Activated naive CD8-positive, alpha-beta T cell treated with anti-CD3 and anti-CD28 coated beads, Interleukin-2, amount 50 U/mL, for 24 hours (primary cell): Measurements from ENCODE around the gene SLC2A4.

Experiments used
- ATAC-seq: fragments of 150-1000 bp; cut with Tn5 transposase; one replicate; pipeline ENCODE4 v1.10.0; 2021
- DNase-seq: peaks from one replicate; pipeline ENCODE4 v3.0.0; 2021
- H3K27ac Mint-ChIP-seq: one replicate; pipeline ENCODE4 v1.8.0; 2021; ENCODE audit warnings: mild to moderate bottlenecking, mixed read lengths
- H3K27me3 Mint-ChIP-seq: one replicate; pipeline ENCODE4 v1.8.0; 2021; ENCODE audit warnings: mixed read lengths
- H3K36me3 Mint-ChIP-seq: one replicate; pipeline ENCODE4 v1.8.0; 2021; ENCODE audit warnings: low read depth, mixed read lengths
- H3K4me1 Mint-ChIP-seq: one replicate; pipeline ENCODE4 v1.8.0; 2021; ENCODE audit warnings: mixed read lengths
- H3K4me3 Mint-ChIP-seq: one replicate; pipeline ENCODE4 v1.8.0; 2021; ENCODE audit warnings: mild to moderate bottlenecking, moderate library complexity, mixed read lengths
- H3K9me3 Mint-ChIP-seq: one replicate; pipeline ENCODE4 v1.8.0; 2021; ENCODE audit warnings: mixed read lengths

SLC2A4 gene

GRCh38 chr17:7253082-7253481 lies 28.4 kb upstream of the SLC2A4 start:
- DNase-seq (no peak), ATAC-seq (no peak)
- Mint-ChIP-seq H3K4me3 (peak overlapping the region; percentile 99), H3K9me3 (no peaks in the 10 kb centered on the region), H3K4me1 (peaks cover 51% of the 10 kb centered on the region), H3K27ac (peak overlapping the region; percentile 98), H3K27me3 (peaks cover 2% of the 10 kb centered on the region), H3K36me3 (peaks cover 34% of the 10 kb centered on the region)

GRCh38 chr17:7254511-7254910 lies 27.0 kb upstream of the SLC2A4 start:
- Mint-ChIP-seq H3K9me3 (no peaks in the 10 kb centered on the region), H3K27me3 (peaks cover 2% of the 10 kb centered on the region), H3K36me3 (peaks cover 36% of the 10 kb centered on the region), H3K4me1 (peaks cover 46% of the 10 kb centered on the region), H3K4me3 (no peak overlapping the region), H3K27ac (no peak overlapping the region)
- no peak for ATAC-seq
- DNase-seq: no peak

DNA sequence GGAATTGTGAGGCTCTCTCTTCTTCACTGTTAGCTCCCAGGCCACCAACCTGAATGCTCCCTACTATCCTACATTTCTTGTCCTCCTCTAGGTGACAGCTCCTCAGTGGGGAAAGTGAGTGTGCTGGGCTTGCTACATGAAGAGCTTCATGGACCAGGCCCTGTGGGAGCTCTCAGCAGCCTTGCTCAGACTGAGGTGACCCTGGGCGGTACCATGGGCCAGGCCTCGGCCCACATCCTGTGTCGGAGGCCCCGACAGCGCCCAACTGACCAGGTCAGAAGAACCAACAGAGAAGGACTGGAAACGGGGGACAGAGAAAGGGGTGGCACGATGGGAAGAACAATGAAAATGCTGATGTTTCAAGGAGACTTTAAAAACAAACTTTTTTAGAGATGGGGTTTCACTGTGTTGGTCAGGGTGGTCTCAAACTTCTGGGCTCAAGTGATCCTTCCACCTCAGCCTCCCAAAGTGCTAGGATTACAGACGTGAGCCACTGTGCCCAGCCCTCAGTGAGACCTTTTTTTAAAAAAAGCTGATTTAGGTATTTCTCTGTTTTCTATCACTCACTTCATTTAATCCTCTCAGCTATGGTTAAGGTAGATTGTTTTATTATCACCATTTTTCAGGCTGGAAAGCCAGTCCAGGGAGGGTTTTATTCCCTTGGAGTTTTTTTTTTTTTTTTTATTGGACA lies 24.6 kb upstream of the SLC2A4 start:
- Mint-ChIP-seq H3K9me3 (no peaks in the 10 kb centered on the region), H3K27me3 (peaks cover 3% of the 10 kb centered on the region), H3K27ac (no peak overlapping the region), H3K4me3 (no peak overlapping the region), H3K36me3 (peaks cover 33% of the 10 kb centered on the region), H3K4me1 (peaks cover 41% of the 10 kb centered on the region)
- DNase-seq: no peak
- no peak for ATAC-seq

GRCh38 chr17:7258731-7259554 lies 22.6 kb upstream of the SLC2A4 start:
- DNase-seq (peak; percentile 14), ATAC-seq (peak; percentile 21)
- Mint-ChIP-seq H3K4me1 (peaks cover 39% of the 10 kb centered on the region), H3K27me3 (peaks cover 19% of the 10 kb centered on the region), H3K9me3 (no peaks in the 10 kb centered on the region), H3K36me3 (peaks cover 26% of the 10 kb centered on the region), H3K27ac (no peak overlapping the region), H3K4me3 (no peak overlapping the region)

DNA sequence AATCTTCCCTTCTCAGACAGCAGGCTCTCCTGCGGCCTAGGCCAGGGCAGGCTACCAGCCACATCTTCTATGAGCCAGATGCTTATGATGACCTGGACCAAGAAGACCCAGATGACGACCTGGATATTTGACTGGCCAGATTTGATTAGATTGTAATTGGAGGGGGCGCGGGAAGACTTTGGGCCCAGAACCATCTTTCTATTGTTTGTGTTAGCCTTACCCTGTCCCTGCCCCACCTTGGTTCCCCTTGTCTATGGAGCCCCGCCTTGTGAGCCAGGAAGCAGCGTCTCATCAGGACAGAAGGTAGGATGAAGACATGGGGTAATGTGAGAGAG lies 22.0 kb upstream of the SLC2A4 start:
- H3K4me3 Mint-ChIP-seq: no peak overlapping the region
- no peak for ATAC-seq
- peaks cover 21% of the 10 kb centered on the region for H3K27me3 Mint-ChIP-seq
- peaks cover 21% of the 10 kb centered on the region for H3K36me3 Mint-ChIP-seq
- peaks cover 38% of the 10 kb centered on the region for H3K4me1 Mint-ChIP-seq
- DNase-seq: no peak
- no peak overlapping the region for H3K27ac Mint-ChIP-seq
- H3K9me3 Mint-ChIP-seq: no peaks in the 10 kb centered on the region

GRCh38 chr17:7260151-7260550 lies 21.4 kb upstream of the SLC2A4 start:
- no peak for ATAC-seq
- Mint-ChIP-seq H3K36me3 (peaks cover 15% of the 10 kb centered on the region), H3K4me3 (peak overlapping the region; percentile 36), H3K9me3 (no peaks in the 10 kb centered on the region), H3K4me1 (peaks cover 34% of the 10 kb centered on the region), H3K27ac (no peak overlapping the region), H3K27me3 (peaks cover 21% of the 10 kb centered on the region)
- no peak for DNase-seq

GRCh38 chr17:7260651-7261378 lies 20.7 kb upstream of the SLC2A4 start:
- H3K27me3 Mint-ChIP-seq: peaks cover 21% of the 10 kb centered on the region
- peak; percentile 45 for DNase-seq
- no peak overlapping the region for H3K27ac Mint-ChIP-seq

GRCh38 chr17:7261379-7262191 lies 19.9 kb upstream of the SLC2A4 start:
- H3K36me3 Mint-ChIP-seq: peaks cover 11% of the 10 kb centered on the region
- peaks cover 34% of the 10 kb centered on the region for H3K4me1 Mint-ChIP-seq
- peak overlapping the region; percentile 69 for H3K4me3 Mint-ChIP-seq
- H3K27me3 Mint-ChIP-seq: peaks cover 21% of the 10 kb centered on the region
- H3K27ac Mint-ChIP-seq: peak overlapping the region; percentile 54
- ATAC-seq (peak; percentile 37), DNase-seq (no peak)
- no peaks in the 10 kb centered on the region for H3K9me3 Mint-ChIP-seq

More at GRCh38 chr17:7260651-7261378, 20.7 kb upstream of the SLC2A4 start:
- H3K36me3 Mint-ChIP-seq: peaks cover 13% of the 10 kb centered on the region
- peak; percentile 17 for ATAC-seq
- peaks cover 34% of the 10 kb centered on the region for H3K4me1 Mint-ChIP-seq
- H3K9me3 Mint-ChIP-seq: no peaks in the 10 kb centered on the region
- peak overlapping the region; percentile 42 for H3K4me3 Mint-ChIP-seq

DNA sequence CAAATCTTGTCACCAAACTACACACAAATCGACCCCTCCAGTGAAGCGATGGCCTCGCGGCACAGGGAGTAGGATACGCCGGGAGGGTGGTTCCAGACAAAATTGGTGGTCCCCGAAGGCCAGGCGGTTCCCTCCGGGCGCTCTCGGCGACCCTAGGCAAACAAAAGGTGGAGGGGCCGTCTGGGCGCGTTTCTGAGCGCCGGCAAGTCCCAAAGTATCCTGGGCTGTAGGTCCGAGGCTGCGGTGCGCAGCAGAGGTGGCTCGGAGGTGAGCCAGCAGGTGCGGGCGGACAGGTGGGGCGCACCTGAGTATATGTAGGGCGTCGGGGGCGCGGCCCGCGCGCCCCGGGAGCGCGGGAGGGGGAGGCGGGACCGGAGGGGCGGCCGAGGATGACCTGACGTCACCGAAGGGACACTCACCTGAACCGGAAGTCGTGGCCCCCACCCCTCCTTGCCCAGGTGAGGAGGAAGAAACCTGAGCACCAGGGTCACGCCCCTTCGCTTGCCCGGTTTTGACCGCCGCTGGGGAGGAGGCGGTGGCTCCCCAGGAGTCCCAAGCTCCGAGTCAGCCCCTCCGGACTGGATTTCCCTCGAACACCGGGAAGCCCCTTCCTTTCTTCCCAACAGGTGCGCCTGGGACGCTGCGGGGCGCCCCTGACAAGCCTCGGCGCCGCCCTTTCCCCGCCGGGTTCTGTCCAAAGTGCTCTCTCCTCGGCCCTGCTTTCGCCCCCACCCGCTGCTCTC lies 19.2 kb upstream of the SLC2A4 start, which contains the start of gene CLDN7:
Gene CLDN7, minus strand, starts transcription at position 287 of the 743 bp plus-strand sequence. CDS start 435 bp downstream, outside the sequence.
- H3K9me3 Mint-ChIP-seq: no peaks in the 10 kb centered on the region
- peaks cover 21% of the 10 kb centered on the region for H3K27me3 Mint-ChIP-seq
- ATAC-seq (no peak), DNase-seq (no peak)
- H3K4me3 Mint-ChIP-seq: peak within 1 kb of the TSS; percentile 69
- peak within 1 kb of the TSS; percentile 54 for H3K27ac Mint-ChIP-seq
- peaks cover 8% of the 10 kb centered on the region for H3K36me3 Mint-ChIP-seq
- peaks cover 36% of the 10 kb centered on the region for H3K4me1 Mint-ChIP-seq

- Mint-ChIP-seq H3K36me3 (peaks cover 8% of the 10 kb centered on the region), H3K4me1 (peaks cover 36% of the 10 kb centered on the region), H3K9me3 (no peaks in the 10 kb centered on the region), H3K27ac (peak overlapping the region; percentile 52), H3K4me3 (peak overlapping the region; percentile 57), H3K27me3 (peaks cover 21% of the 10 kb centered on the region)
- ATAC-seq (peak; percentile 15), DNase-seq (no peak)
Measured at GRCh38 chr17:7262935-7263800, 18.4 kb upstream of the SLC2A4 start.

DNA sequence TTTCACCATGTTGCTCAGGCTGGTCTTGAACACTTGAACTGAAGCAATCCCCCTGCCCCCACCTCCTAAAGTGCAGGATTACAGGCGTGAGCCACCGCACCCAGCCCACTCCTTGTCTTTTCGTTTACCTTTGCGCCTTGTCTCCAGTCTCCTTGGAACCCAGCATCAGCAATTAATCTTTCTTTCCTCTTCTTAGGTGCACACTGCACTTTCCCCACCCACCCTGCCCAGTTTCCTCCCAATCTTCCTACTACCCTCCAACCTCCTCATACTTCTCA lies 17.8 kb upstream of the SLC2A4 start:
- peaks cover 21% of the 10 kb centered on the region for H3K27me3 Mint-ChIP-seq
- DNase-seq: no peak
- peak overlapping the region; percentile 19 for H3K4me3 Mint-ChIP-seq
- H3K4me1 Mint-ChIP-seq: peaks cover 36% of the 10 kb centered on the region
- ATAC-seq: no peak
- no peaks in the 10 kb centered on the region for H3K9me3 Mint-ChIP-seq
- H3K36me3 Mint-ChIP-seq: peaks cover 5% of the 10 kb centered on the region
- H3K27ac Mint-ChIP-seq: no peak overlapping the region

GRCh38 chr17:7266784-7267183 lies 14.7 kb upstream of the SLC2A4 start:
- DNase-seq (no peak), ATAC-seq (no peak)
- peaks cover 25% of the 10 kb centered on the region for H3K4me1 Mint-ChIP-seq
- no peaks in the 10 kb centered on the region for H3K36me3 Mint-ChIP-seq
- H3K27me3 Mint-ChIP-seq: peaks cover 21% of the 10 kb centered on the region
- no peak overlapping the region for H3K27ac Mint-ChIP-seq
- H3K4me3 Mint-ChIP-seq: no peak overlapping the region
- no peaks in the 10 kb centered on the region for H3K9me3 Mint-ChIP-seq

GRCh38 chr17:7279448-7279847 lies 2.1 kb upstream of the SLC2A4 start:
- H3K9me3 Mint-ChIP-seq: no peaks in the 10 kb centered on the region
- H3K27me3 Mint-ChIP-seq: peaks cover 17% of the 10 kb centered on the region
- no peak for DNase-seq
- no peak overlapping the region for H3K4me3 Mint-ChIP-seq
- no peak for ATAC-seq
- H3K27ac Mint-ChIP-seq: no peak overlapping the region
- H3K36me3 Mint-ChIP-seq: no peaks in the 10 kb centered on the region
- peaks cover 18% of the 10 kb centered on the region for H3K4me1 Mint-ChIP-seq
